GM12872 (cell line): Measurements from ENCODE around the gene IGFLR1.

Experiments
- CTCF ChIP-seq: IDR thresholded peaks from 3 replicates; pipeline ENCODE4 v1.5.1; 2011; ENCODE audit warnings: low read depth, mild to moderate bottlenecking, low read length, moderate library complexity; ENCODE audit not compliant: insufficient read depth

Gene IGFLR1

GRCh38 chr19:35766571-35767104, 24.4 kb upstream of the IGFLR1 start:
- no peak for TF ChIP-seq CTCF

- TF ChIP-seq CTCF = no peak
Measured at GRCh38 chr19:35764432-35765315, 22.4 kb upstream of the IGFLR1 start.

GRCh38 chr19:35760711-35761349, 18.6 kb upstream of the IGFLR1 start:
- no peak for TF ChIP-seq CTCF

- no peak for TF ChIP-seq CTCF
Measured at GRCh38 chr19:35759697-35760096, 17.4 kb upstream of the IGFLR1 start.

GRCh38 chr19:35757749-35758608, 15.7 kb upstream of the IGFLR1 start, which contains the start of gene PROSER3:
TSS of gene PROSER3 (plus strand) at chr19:35758176. CDS start at chr19:35758216, 40 bp downstream.
- no peak for TF ChIP-seq CTCF

- TF ChIP-seq CTCF = no peak
Measured at GRCh38 chr19:35757231-35757748, 15.0 kb upstream of the IGFLR1 start.
